ENCODE data around the gene TUBG2. TPM values are rescaled to one million over a fixed set of nuclear protein-coding genes. Genes with fewer than 3 reads are reported as not detected.

TUBG2 gene
- polyA plus RNA-seq, 1 donor from 2014 or later: 24.9 TPM

- no peaks in the 10 kb centered on the region for H3K79me2 ChIP-seq (replicated peaks; ENCODE audit: insufficient read depth, low read length)
- H3K27me3 ChIP-seq (ENCODE audit: insufficient read depth, low read depth, low read length): no peaks in the 10 kb centered on the region
- H3K4me2 ChIP-seq (ENCODE audit: low read length): no peak overlapping the region
- H3K4me3 ChIP-seq (ENCODE audit: low read length): no peak overlapping the region
- H3K9ac ChIP-seq (ENCODE audit: low read length): no peak overlapping the region
- H3K36me3 ChIP-seq (ENCODE audit: insufficient read depth, low read length): no peaks in the 10 kb centered on the region
- no peak overlapping the region for H2AFZ ChIP-seq (ENCODE audit: low read depth, low read length)
- no peaks in the 10 kb centered on the region for H4K20me1 ChIP-seq (ENCODE audit: insufficient read depth)
- H3K27ac ChIP-seq (ENCODE audit: low read length): no peak overlapping the region
- no peaks in the 10 kb centered on the region for H3F3A ChIP-seq (ENCODE audit: insufficient read depth, low read length, poor library complexity, severe bottlenecking)
- no peaks in the 10 kb centered on the region for H3K9me3 ChIP-seq (ENCODE audit: low read length)
- TF ChIP-seq EP300 (conservative IDR thresholded peaks at IDR 0.05; ENCODE audit: poor library complexity, severe bottlenecking): no peak
- no peak for TF ChIP-seq POLR2AphosphoS5 (IDR thresholded peaks at IDR 0.05)
- TF ChIP-seq, protein P1, sequence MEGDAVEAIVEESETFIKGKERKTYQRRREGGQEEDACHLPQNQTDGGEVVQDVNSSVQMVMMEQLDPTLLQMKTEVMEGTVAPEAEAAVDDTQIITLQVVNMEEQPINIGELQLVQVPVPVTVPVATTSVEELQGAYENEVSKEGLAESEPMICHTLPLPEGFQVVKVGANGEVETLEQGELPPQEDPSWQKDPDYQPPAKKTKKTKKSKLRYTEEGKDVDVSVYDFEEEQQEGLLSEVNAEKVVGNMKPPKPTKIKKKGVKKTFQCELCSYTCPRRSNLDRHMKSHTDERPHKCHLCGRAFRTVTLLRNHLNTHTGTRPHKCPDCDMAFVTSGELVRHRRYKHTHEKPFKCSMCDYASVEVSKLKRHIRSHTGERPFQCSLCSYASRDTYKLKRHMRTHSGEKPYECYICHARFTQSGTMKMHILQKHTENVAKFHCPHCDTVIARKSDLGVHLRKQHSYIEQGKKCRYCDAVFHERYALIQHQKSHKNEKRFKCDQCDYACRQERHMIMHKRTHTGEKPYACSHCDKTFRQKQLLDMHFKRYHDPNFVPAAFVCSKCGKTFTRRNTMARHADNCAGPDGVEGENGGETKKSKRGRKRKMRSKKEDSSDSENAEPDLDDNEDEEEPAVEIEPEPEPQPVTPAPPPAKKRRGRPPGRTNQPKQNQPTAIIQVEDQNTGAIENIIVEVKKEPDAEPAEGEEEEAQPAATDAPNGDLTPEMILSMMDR (IDR thresholded peaks at IDR 0.05; ENCODE audit: poor library complexity, severe bottlenecking): no peak
- TF ChIP-seq SMC3 (conservative IDR thresholded peaks at IDR 0.05; ENCODE audit: poor library complexity): no peak
- TF ChIP-seq MXI1 (conservative IDR thresholded peaks at IDR 0.05; ENCODE audit: poor library complexity, severe bottlenecking): no peak
- no peak for TF ChIP-seq TAF1 (IDR thresholded peaks at IDR 0.05; ENCODE audit: low read depth)
- TF ChIP-seq RAD21 (conservative IDR thresholded peaks at IDR 0.05): no peak
- H3K9me2 ChIP-seq (ENCODE audit: insufficient read depth, low read length): no peaks in the 10 kb centered on the region
These were observed 16.7 kb upstream of the TUBG2 start for GRCh38 chr17:42642336-42642735.

- H3K4me3 ChIP-seq (ENCODE audit: low read length): no peak overlapping the region
- TF ChIP-seq RAD21 (conservative IDR thresholded peaks at IDR 0.05) (no peak), REST (IDR thresholded peaks at IDR 0.05; ENCODE audit: borderline replicate concordance) (no peak), TAF1 (IDR thresholded peaks at IDR 0.05; ENCODE audit: low read depth) (no peak), EZH2 (IDR thresholded peaks at IDR 0.05; ENCODE audit: borderline replicate concordance, insufficient read depth, low read length, poor library complexity, severe bottlenecking) (no peak)
- no peak overlapping the region for H3K9ac ChIP-seq (ENCODE audit: low read length)
- H3K27me3 ChIP-seq (ENCODE audit: insufficient read depth, low read depth, low read length): no peaks in the 10 kb centered on the region
- H3K4me2 ChIP-seq (ENCODE audit: low read length): no peak overlapping the region
- H4K20me1 ChIP-seq (ENCODE audit: insufficient read depth): no peaks in the 10 kb centered on the region
- H3K9me2 ChIP-seq (ENCODE audit: insufficient read depth, low read length): no peaks in the 10 kb centered on the region
- H2AFZ ChIP-seq (ENCODE audit: low read depth, low read length): no peak overlapping the region
- no peaks in the 10 kb centered on the region for H3F3A ChIP-seq (ENCODE audit: insufficient read depth, low read length, poor library complexity, severe bottlenecking)
- H3K9me3 ChIP-seq (ENCODE audit: low read length): no peaks in the 10 kb centered on the region
- H3K36me3 ChIP-seq (ENCODE audit: insufficient read depth, low read length): no peaks in the 10 kb centered on the region
- no peak overlapping the region for H3K27ac ChIP-seq (ENCODE audit: low read length)
- H3K79me2 ChIP-seq (replicated peaks; ENCODE audit: insufficient read depth, low read length): no peaks in the 10 kb centered on the region
These were observed 11.3 kb upstream of the TUBG2 start for GRCh38 chr17:42647778-42648177.

- no peaks in the 10 kb centered on the region for H3K27me3 ChIP-seq (ENCODE audit: insufficient read depth, low read depth, low read length)
- H2AFZ ChIP-seq (ENCODE audit: low read depth, low read length): no peak overlapping the region
- H3K9me2 ChIP-seq (ENCODE audit: insufficient read depth, low read length): no peaks in the 10 kb centered on the region
- no peak overlapping the region for H3K4me3 ChIP-seq (ENCODE audit: low read length)
- H3K79me2 ChIP-seq (replicated peaks; ENCODE audit: insufficient read depth, low read length): no peaks in the 10 kb centered on the region
- H4K20me1 ChIP-seq (ENCODE audit: insufficient read depth): no peaks in the 10 kb centered on the region
- H3K36me3 ChIP-seq (ENCODE audit: insufficient read depth, low read length): no peaks in the 10 kb centered on the region
- H3F3A ChIP-seq (ENCODE audit: insufficient read depth, low read length, poor library complexity, severe bottlenecking): no peaks in the 10 kb centered on the region
- no peak overlapping the region for H3K4me2 ChIP-seq (ENCODE audit: low read length)
- TF ChIP-seq RAD21 (conservative IDR thresholded peaks at IDR 0.05) (no peak), SMC3 (conservative IDR thresholded peaks at IDR 0.05; ENCODE audit: poor library complexity) (no peak), EP300 (conservative IDR thresholded peaks at IDR 0.05; ENCODE audit: poor library complexity, severe bottlenecking) (no peak)
- H3K9me3 ChIP-seq (ENCODE audit: low read length): no peaks in the 10 kb centered on the region
- no peak overlapping the region for H3K9ac ChIP-seq (ENCODE audit: low read length)
- H3K27ac ChIP-seq (ENCODE audit: low read length): no peak overlapping the region
These were observed 7.7 kb upstream of the TUBG2 start for GRCh38 chr17:42651392-42651791.

All from neural cell (in vitro differentiated cells).